ENCODE data around the gene C1QTNF12. TPM values are rescaled to one million over a fixed set of nuclear protein-coding genes. Genes with fewer than 3 reads are reported as not detected.

The C1QTNF12 gene
- total RNA-seq, 1 donor from 2014 or later, result 1.2 TPM

DNA sequence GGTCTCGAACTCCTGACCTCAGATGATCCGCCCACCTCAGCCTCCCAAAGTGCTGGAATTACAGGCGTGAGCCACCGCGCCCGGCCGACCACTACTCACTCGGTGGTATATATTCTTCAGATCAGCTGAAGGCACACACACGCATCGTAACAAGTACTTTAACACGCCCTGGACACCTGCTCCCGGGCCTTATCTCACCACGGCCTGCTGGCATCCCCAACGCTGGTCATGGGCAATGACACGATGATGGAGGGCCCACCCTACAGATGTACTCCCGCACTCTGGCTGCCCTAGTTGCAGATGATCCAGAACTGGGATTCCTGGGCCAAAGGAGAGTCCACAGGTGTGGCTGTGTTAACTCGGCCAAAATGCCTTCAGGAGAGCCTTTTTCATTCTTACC lies 15.5 kb upstream of the C1QTNF12 start:
- Histone ChIP-seq H3K4me3 (no peak overlapping the region), H3K4me1 (peaks cover 16% of the 10 kb centered on the region), H3K36me3 (peaks cover 81% of the 10 kb centered on the region), H3K9me3 (no peaks in the 10 kb centered on the region), H3K27me3 (ENCODE audit: low read depth) (no peaks in the 10 kb centered on the region), H3K27ac (no peak overlapping the region)
- ATAC-seq (no peak), DNase-seq (no peak)
- TF ChIP-seq, protein P1, sequence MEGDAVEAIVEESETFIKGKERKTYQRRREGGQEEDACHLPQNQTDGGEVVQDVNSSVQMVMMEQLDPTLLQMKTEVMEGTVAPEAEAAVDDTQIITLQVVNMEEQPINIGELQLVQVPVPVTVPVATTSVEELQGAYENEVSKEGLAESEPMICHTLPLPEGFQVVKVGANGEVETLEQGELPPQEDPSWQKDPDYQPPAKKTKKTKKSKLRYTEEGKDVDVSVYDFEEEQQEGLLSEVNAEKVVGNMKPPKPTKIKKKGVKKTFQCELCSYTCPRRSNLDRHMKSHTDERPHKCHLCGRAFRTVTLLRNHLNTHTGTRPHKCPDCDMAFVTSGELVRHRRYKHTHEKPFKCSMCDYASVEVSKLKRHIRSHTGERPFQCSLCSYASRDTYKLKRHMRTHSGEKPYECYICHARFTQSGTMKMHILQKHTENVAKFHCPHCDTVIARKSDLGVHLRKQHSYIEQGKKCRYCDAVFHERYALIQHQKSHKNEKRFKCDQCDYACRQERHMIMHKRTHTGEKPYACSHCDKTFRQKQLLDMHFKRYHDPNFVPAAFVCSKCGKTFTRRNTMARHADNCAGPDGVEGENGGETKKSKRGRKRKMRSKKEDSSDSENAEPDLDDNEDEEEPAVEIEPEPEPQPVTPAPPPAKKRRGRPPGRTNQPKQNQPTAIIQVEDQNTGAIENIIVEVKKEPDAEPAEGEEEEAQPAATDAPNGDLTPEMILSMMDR (IDR thresholded peaks at IDR 0.05), result no peak
- intact Hi-C loops (cut with DNase I), result no loop called here

DNA sequence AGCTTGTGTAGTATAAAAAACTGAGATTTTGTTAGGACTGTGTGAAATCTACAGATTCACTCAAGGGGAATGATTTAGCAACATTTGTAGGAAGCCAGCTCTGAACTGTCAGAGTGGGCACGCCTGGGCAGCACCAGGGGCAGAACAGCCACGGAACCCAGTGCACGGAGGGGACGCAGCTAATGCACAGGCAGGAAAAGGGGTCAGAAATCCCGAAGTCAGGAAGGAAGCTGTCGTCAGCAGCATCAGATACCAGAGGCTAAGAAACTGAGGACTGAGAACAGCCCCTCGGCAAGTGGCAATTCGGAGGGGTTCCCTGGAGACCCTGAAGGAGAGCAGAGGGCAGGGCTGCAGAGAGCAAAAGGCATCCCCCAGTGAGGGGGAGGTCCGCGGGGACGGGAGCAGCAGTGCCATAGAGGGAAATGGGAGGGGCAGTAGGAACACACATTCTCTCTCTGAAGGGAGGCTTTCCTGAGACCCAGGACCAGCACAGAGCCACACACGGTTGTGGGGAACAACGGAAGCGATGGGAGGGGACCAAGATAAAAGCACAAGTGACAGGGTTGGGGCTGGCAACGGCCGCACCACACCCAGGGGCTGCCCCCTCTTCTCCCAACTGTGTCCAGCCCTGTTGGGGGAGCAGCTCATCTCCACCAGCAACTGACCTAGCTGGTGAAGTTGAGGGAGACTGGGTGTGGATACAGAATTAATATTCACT lies 14.5 kb upstream of the C1QTNF12 start:
- intact Hi-C loops (cut with DNase I), result no loop called here
- H3K27ac ChIP-seq, result peak overlapping the region; percentile 4
- no peaks in the 10 kb centered on the region for H3K9me3 ChIP-seq
- TF ChIP-seq, protein P1 (IDR thresholded peaks at IDR 0.05), result no peak
- ATAC-seq (no peak), DNase-seq (no peak)
- peaks cover 81% of the 10 kb centered on the region for H3K36me3 ChIP-seq
- no peaks in the 10 kb centered on the region for H3K27me3 ChIP-seq (ENCODE audit: low read depth)
- H3K4me1 ChIP-seq, result peaks cover 16% of the 10 kb centered on the region
- no peak overlapping the region for H3K4me3 ChIP-seq

DNA sequence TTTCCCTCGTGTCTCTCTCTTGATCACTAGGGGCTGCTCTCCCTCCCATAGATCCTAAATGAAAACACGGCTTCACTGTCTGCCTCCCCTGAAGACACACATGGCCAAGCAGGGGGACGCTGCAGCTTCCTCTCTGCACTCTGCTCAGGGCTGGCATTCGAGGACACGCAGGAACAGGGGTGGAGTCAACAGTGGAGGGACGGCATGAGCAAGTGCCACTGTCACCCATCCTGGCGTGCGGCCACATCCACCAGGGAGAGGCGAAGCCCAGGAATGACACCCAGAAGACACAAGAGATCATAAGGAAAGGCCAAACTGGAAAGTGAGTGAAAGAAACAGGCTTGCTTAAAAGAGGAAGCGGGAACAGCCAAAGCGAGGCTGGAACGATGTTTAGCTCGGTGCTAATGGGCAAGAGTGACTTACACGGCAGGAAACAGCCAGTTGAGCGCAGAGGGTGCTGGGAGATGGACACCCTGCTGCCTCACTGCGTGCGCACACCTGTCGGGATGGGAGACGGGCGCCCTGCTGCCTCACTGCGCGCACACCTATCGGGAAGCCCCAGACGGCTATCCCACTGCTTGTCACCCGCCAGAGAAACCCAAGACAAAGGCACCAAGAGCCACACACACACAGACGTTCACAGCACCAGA lies 13.6 kb upstream of the C1QTNF12 start:
- no peak for DNase-seq
- no peaks in the 10 kb centered on the region for H3K27me3 ChIP-seq (ENCODE audit: low read depth)
- no peaks in the 10 kb centered on the region for H3K9me3 ChIP-seq
- intact Hi-C loops (cut with DNase I), result no loop called here
- H3K27ac ChIP-seq, result no peak overlapping the region
- peaks cover 85% of the 10 kb centered on the region for H3K36me3 ChIP-seq
- no peak overlapping the region for H3K4me3 ChIP-seq
- ATAC-seq, result no peak
- TF ChIP-seq, protein P1 (IDR thresholded peaks at IDR 0.05), result no peak
- peaks cover 16% of the 10 kb centered on the region for H3K4me1 ChIP-seq

DNA sequence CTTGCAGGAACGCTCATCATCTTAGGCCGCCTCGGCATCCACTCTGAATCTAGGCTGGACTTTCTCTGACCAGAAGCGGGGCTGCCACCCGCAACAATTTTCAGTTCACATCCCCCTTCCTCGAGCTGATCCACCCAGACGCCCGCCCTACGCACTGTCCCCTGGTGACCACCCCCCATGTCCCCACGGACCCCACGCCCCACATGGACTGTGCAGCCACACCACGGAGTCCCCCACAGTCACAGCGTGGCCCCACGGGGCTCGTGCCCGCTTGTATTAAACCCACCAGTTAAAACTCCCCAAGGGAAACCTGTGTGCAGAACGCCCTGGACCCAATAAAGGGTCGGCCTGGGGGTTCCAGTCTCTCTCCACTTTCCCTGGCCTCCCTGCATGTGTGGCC lies 13.0 kb upstream of the C1QTNF12 start:
- ATAC-seq, result no peak
- intact Hi-C loops (cut with DNase I), result no loop called here
- Histone ChIP-seq H3K9me3 (no peaks in the 10 kb centered on the region), H3K4me3 (no peak overlapping the region), H3K27ac (no peak overlapping the region), H3K27me3 (ENCODE audit: low read depth) (no peaks in the 10 kb centered on the region), H3K4me1 (peaks cover 16% of the 10 kb centered on the region), H3K36me3 (peaks cover 85% of the 10 kb centered on the region)
- no peak for DNase-seq
- TF ChIP-seq, protein P1 (IDR thresholded peaks at IDR 0.05), result no peak

DNA sequence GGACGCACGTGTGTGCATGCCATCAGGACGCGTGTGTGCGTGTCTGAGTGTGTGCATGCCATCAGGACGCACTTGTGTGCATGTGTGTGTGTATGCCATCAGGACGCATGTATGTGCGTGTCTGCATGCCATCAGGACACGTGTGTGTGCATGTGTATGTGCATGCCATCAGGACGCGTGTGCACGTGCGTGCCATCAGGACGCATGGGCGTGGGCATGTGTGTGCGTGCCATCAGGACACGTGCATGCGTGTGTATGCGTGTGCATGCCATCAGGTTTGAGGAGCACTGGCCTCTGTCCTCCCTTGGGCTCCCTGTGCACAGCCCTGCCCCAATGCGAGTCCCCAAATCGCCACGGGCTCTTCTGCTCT lies 12.6 kb upstream of the C1QTNF12 start:
- peaks cover 85% of the 10 kb centered on the region for H3K36me3 ChIP-seq
- H3K9me3 ChIP-seq, result no peaks in the 10 kb centered on the region
- no peak for DNase-seq
- ATAC-seq, result no peak
- intact Hi-C loops (cut with DNase I), result no loop called here
- peaks cover 16% of the 10 kb centered on the region for H3K4me1 ChIP-seq
- TF ChIP-seq, protein P1 (IDR thresholded peaks at IDR 0.05), result no peak
- no peak overlapping the region for H3K27ac ChIP-seq
- no peaks in the 10 kb centered on the region for H3K27me3 ChIP-seq (ENCODE audit: low read depth)
- H3K4me3 ChIP-seq, result no peak overlapping the region
